ENCODE measurements around the gene ELOA. TPM values are rescaled to one million over a fixed set of nuclear protein-coding genes. Genes with fewer than 3 reads are reported as not detected.

The ELOA gene
- total and polyA plus RNA-seq, 2 of the 13 experiments (the other 11 are each of a cell fraction or from before 2014, with no cell fraction given) = 14.2 to 28.5 TPM

- CTCF ChIA-PET (ENCODE audit: low intra/inter-chr PET ratio, low total read pairs) = interaction anchor here (0.6 kb wide), 1 partner anchor 64 kb away, joined by 3 read pairs; the partner anchor contains the start of gene FUCA1
- intact Hi-C loops (cut with micrococcal nuclease; ENCODE audit: unreplicated experiment) (loop anchor here (5.0 kb wide), 1 partner anchor 64 kb away; the partner anchor contains the start of gene FUCA1), in situ Hi-C loops (cut with HindIII; ENCODE audit: extremely low pct_ligation_motif_present, low pct_unique_long_range_greater_than_20kb) (no loop called here)
- POLR2A ChIA-PET = interaction anchor here (0.8 to 10.9 kb wide), 3 partner anchors 21 to 113 kb away, joined by 4 to 154 read pairs (median 4); partner anchors contain the start of genes HMGCL and PITHD1
- Histone ChIP-seq H2AFZ (ENCODE audit: low read length) (no peak overlapping the region), H3K27ac (ENCODE audit: extremely low read length, insufficient read depth, low read length) (no peak overlapping the region), H3K9me3 (ENCODE audit: low read length) (no peaks in the 10 kb centered on the region), H4K20me1 (ENCODE audit: insufficient read depth, low read length) (peaks cover 5% of the 10 kb centered on the region; the same call in 1 of the 2 replicates), H3K27me3 (ENCODE audit: control insufficient read depth in 1 of 2, insufficient read depth in 2 of 2, low read length in 2 of 2) (no peaks in the 10 kb centered on the region; a peak in 1 of 5 replicates), H3K4me2 (ENCODE audit: low read depth, low read length) (no peak overlapping the region), H3K36me3 (replicated peaks in 1 of 2; ENCODE audit: control insufficient read depth in 1 of 2, insufficient read depth in 2 of 2, low read length in 2 of 2) (peaks cover 2 to 3% of the 10 kb centered on the region in 2 experiments; a peak in 3 of 5 replicates), H3K4me1 (ENCODE audit: insufficient read depth, low read length) (peaks cover 69% of the 10 kb centered on the region), H3K4me3 (replicated peaks in 1 of 3; ENCODE audit: insufficient read depth in 1 of 3, low read depth in 2 of 3, low read length in 3 of 3) (no peak overlapping the region), H3K79me2 (ENCODE audit: insufficient read depth, low read length) (peaks cover 9% of the 10 kb centered on the region), H3K9ac (ENCODE audit: insufficient read depth, low read depth, low read length) (no peak overlapping the region)
- ATAC-seq (no peak), FAIRE-seq (peak; percentile 8), DNase-seq (ENCODE audit: low spot score) (no peak)
- BruUV-seq (replicated peaks) = no TSS peak
- 86% methylated on average over 5 of the region's 5 CpGs for WGBS (ENCODE audit: low lambda C conversion rate)
- no peak for TF ChIP-seq ZNF343 (CRISPR knock-in tag; IDR thresholded peaks at IDR 0.05)
- TF ChIP-seq ZNF841 (CRISPR knock-in tag; IDR thresholded peaks at IDR 0.05; ENCODE audit: borderline replicate concordance) = no peak
- no peak for TF ChIP-seq ATM (IDR thresholded peaks at IDR 0.05; ENCODE audit: borderline replicate concordance)
- TF ChIP-seq NR2F6 (IDR thresholded peaks at IDR 0.05) = peak; percentile 19; the same call in 1 of the 2 replicates
- no peak for TF ChIP-seq NR2F6 (CRISPR knock-in tag; IDR thresholded peaks at IDR 0.05)
- no peak for TF ChIP-seq KDM2A (CRISPR knock-in tag; IDR thresholded peaks at IDR 0.05; ENCODE audit: borderline replicate concordance, low read depth)
- no peak for TF ChIP-seq TOPORS (CRISPR knock-in tag; IDR thresholded peaks at IDR 0.05)
- TF ChIP-seq, protein P1, sequence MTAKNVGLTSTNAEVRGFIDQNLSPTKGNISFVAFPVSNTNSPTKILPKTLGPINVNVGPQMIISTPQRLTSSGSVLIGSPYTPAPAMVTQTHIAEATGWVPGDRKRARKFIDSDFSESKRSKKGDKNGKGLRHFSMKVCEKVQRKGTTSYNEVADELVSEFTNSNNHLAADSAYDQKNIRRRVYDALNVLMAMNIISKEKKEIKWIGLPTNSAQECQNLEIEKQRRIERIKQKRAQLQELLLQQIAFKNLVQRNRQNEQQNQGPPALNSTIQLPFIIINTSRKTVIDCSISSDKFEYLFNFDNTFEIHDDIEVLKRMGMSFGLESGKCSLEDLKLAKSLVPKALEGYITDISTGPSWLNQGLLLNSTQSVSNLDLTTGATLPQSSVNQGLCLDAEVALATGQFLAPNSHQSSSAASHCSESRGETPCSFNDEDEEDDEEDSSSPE (CRISPR knock-in tag; IDR thresholded peaks at IDR 0.05) = no peak
- TF ChIP-seq EED (CRISPR knock-in tag; IDR thresholded peaks at IDR 0.05) = no peak
- no peak for TF ChIP-seq DR1 (CRISPR knock-in tag; IDR thresholded peaks at IDR 0.05)
- no peak for TF ChIP-seq SRSF1 (optimal IDR thresholded peaks at IDR 0.05; ENCODE audit: low read depth, low read length)
- no peak for TF ChIP-seq ZFP1 (CRISPR knock-in tag; IDR thresholded peaks at IDR 0.05)
- no peak for TF ChIP-seq KLF12 (CRISPR knock-in tag; IDR thresholded peaks at IDR 0.05; ENCODE audit: borderline replicate concordance)
- TF ChIP-seq, protein P2, sequence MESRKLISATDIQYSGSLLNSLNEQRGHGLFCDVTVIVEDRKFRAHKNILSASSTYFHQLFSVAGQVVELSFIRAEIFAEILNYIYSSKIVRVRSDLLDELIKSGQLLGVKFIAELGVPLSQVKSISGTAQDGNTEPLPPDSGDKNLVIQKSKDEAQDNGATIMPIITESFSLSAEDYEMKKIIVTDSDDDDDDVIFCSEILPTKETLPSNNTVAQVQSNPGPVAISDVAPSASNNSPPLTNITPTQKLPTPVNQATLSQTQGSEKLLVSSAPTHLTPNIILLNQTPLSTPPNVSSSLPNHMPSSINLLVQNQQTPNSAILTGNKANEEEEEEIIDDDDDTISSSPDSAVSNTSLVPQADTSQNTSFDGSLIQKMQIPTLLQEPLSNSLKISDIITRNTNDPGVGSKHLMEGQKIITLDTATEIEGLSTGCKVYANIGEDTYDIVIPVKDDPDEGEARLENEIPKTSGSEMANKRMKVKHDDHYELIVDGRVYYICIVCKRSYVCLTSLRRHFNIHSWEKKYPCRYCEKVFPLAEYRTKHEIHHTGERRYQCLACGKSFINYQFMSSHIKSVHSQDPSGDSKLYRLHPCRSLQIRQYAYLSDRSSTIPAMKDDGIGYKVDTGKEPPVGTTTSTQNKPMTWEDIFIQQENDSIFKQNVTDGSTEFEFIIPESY (CRISPR knock-in tag; IDR thresholded peaks at IDR 0.05) = peak; percentile 95
- no peak for TF ChIP-seq CCDC6 (CRISPR knock-in tag; IDR thresholded peaks at IDR 0.05)
- TF ChIP-seq, protein P3, sequence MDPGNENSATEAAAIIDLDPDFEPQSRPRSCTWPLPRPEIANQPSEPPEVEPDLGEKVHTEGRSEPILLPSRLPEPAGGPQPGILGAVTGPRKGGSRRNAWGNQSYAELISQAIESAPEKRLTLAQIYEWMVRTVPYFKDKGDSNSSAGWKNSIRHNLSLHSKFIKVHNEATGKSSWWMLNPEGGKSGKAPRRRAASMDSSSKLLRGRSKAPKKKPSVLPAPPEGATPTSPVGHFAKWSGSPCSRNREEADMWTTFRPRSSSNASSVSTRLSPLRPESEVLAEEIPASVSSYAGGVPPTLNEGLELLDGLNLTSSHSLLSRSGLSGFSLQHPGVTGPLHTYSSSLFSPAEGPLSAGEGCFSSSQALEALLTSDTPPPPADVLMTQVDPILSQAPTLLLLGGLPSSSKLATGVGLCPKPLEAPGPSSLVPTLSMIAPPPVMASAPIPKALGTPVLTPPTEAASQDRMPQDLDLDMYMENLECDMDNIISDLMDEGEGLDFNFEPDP (CRISPR knock-in tag; conservative IDR thresholded peaks at IDR 0.05) = no peak
- no peak for TF ChIP-seq ZNF264 (CRISPR knock-in tag; IDR thresholded peaks at IDR 0.05)
- no peak for TF ChIP-seq ZSCAN21 (CRISPR knock-in tag; IDR thresholded peaks at IDR 0.05; ENCODE audit: borderline replicate concordance)
- TF ChIP-seq TOE1 (CRISPR knock-in tag; IDR thresholded peaks at IDR 0.05) = no peak
- peak; percentile 38; the same call in 1 of the 2 replicates for TF ChIP-seq SAP130 (CRISPR knock-in tag; IDR thresholded peaks at IDR 0.05; ENCODE audit: low read depth)
- no peak for TF ChIP-seq CREB1 (IDR thresholded peaks at IDR 0.05)
- no peak for TF ChIP-seq CREB1 (CRISPR knock-in tag; IDR thresholded peaks at IDR 0.05)
- TF ChIP-seq MYC (CRISPR knock-in tag; IDR thresholded peaks at IDR 0.05; ENCODE audit: borderline replicate concordance) = no peak
- TF ChIP-seq POLR2AphosphoS2 (IDR thresholded peaks at IDR 0.05; ENCODE audit: low read depth, low read length) = no peak
Measured at GRCh38 chr1:23803674-23804073, 60.4 kb downstream of the ELOA start.
